ENCODE data around the gene FOXS1.

FOXS1 gene

DNA sequence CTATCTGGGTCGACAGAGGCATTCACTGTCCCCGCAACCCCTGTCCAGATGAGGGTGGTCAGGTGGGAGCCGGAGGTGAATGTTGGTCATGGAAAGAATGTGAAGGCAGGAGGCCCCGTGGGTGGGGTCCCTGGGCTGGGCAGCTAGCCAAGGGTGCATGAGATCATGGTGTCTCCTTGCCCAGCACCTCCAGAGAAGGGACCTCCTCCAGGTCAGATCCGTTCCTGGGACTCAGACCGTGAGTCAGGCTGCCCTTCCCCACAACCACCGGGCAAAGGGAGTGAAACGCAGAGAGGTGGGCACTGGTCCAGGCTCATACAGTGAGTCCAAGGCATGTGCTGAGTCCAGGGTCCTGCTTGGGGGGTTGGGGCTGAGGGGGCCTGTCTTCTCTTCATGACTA, 3.5 kb downstream of the FOXS1 start:
- peak; percentile 45 for DNase-seq (ENCODE audit: low spot score)
- TF ChIP-seq, protein P1, sequence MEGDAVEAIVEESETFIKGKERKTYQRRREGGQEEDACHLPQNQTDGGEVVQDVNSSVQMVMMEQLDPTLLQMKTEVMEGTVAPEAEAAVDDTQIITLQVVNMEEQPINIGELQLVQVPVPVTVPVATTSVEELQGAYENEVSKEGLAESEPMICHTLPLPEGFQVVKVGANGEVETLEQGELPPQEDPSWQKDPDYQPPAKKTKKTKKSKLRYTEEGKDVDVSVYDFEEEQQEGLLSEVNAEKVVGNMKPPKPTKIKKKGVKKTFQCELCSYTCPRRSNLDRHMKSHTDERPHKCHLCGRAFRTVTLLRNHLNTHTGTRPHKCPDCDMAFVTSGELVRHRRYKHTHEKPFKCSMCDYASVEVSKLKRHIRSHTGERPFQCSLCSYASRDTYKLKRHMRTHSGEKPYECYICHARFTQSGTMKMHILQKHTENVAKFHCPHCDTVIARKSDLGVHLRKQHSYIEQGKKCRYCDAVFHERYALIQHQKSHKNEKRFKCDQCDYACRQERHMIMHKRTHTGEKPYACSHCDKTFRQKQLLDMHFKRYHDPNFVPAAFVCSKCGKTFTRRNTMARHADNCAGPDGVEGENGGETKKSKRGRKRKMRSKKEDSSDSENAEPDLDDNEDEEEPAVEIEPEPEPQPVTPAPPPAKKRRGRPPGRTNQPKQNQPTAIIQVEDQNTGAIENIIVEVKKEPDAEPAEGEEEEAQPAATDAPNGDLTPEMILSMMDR (conservative IDR thresholded peaks at IDR 0.05; ENCODE audit: low read depth), result no peak
- peak overlapping the region; percentile 46 for H3K27ac ChIP-seq
- POLR2A ChIA-PET (ENCODE audit: low non-redundant PET), result no interaction called here
- CTCF ChIA-PET, result interaction anchor here (0.7 to 3.8 kb wide), 3 partner anchors 10 to 18 kb away, joined by 3 to 16 read pairs (median 7); no protein-coding TSS in a partner anchor

DNA sequence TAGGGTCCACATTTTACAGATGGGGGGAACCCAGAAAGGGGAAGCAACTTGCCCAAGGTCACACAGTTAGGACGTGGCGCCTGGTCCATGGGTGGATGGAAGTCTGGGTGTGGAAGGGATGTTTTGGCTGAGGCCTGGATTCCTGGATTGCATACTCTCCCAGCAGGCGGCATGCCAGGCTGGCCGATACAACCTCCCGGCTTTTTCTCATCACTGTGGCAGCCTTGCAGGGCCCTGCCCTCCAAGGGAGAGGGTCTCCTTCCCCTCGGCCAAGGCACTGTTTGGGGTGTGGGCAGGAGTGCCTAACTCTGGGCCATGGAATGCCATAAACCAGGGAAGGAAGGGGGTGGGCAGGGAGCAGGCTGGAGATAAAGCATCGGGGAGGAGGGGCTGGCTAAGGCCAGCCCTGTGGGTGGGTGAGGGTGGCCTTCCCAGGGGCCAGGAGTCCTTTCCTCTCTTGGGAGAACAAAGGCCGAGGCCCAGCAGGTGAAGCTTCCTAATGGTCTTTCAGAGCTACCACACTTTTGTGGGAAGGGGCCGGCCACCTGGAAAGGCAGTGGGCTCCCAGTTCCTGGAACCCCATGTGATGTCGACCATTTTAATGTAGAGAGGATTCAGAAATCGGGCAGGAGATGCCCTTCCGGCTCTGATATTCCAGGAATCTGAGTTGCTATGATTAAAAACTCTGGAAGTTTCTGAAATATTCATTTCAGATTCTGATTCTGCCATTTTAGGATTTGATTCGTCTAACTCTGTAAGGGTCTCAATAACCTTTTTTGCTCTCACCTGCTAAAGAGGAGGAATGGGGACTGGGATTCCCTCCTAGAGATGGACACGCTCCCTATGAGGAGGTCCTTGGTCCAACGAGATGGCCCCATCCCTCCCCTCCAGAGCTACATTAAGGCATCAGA, 4.2 kb downstream of the FOXS1 start:
- ChIA-PET POLR2A (ENCODE audit: low non-redundant PET) (no interaction called here), CTCF (interaction anchor here (0.7 to 3.8 kb wide), 4 partner anchors 11 to 327 kb away, joined by 3 to 16 read pairs (median 5); partner anchors contain the start of gene HM13)
- TF ChIP-seq, protein P1 (conservative IDR thresholded peaks at IDR 0.05; ENCODE audit: low read depth), result no peak
- peak overlapping the region; percentile 46 for H3K27ac ChIP-seq
- no peak for DNase-seq (ENCODE audit: low spot score)

DNA sequence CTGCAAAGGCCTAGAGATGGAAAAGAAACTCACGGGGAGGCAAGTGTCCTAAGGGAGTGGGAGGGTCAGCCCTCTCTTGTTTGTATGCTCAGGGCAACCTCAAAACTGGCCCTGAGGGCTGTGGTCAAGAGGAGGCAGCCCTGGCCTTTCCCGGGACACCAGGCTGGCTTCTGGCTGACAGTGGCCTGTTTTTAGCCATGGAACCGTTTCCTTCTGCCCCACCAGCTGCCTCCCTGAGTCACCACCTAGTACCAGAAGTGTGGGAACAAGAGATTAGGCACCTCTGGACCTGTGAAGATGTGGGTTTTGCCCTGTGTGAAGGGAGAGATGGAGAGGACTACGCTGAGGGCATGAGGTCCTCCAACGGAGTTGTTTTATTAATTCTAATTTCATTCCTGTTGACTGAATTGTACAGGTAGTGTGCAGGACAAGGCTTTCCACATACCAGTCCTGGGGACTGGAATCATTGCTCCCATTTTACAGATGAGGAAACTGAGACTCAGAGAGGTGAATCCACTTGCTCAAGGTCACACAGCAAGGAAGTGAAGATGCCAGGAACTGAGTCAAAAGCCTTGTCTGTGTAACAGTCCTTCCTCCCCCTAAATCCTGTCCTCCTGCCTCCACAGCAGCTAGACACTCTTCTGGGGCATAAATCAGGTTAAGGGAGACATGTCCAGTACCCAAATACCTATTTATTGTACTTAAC, 5.5 kb downstream of the FOXS1 start:
- ChIA-PET CTCF (interaction anchor here (0.6 to 3.8 kb wide), 3 partner anchors 9 to 17 kb away, joined by 3 to 16 read pairs (median 4); no protein-coding TSS in a partner anchor), POLR2A (ENCODE audit: low non-redundant PET) (no interaction called here)
- no peak for DNase-seq (ENCODE audit: low spot score)
- TF ChIP-seq, protein P1 (conservative IDR thresholded peaks at IDR 0.05; ENCODE audit: low read depth), result no peak
- H3K27ac ChIP-seq, result no peak overlapping the region

DNA sequence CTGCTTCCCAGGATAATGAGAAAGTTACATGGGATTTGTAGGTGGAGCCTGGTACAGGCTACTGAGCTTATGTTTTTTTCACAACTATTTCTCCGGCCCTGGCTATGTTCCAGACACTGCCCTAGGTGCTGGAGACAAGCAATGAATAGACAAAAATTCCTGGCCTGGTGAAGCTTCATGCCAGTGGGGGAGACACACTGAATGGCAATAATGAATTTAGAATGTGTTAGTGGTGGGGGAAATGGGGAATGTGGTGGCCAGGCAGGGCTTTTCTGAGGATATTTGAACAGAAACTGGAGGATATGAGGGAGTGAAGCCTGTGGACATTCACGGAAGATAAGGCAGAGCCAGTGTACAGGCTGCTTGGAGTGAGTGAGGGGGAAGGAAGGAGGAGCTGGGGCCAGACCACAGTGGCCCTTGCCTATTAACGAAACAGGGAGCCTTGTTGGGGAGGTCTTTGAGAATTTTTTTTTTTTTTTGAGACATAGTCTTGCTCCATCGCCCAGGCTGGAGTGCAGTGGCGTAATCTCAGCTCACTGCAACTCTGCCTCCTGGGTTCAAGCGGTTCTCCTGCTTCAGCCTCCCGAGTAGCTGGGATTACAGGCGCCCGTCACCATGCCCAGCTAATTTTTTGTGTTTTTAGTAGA, 6.6 kb downstream of the FOXS1 start:
- H3K27ac ChIP-seq, result no peak overlapping the region
- ChIA-PET POLR2A (ENCODE audit: low non-redundant PET) (no interaction called here), CTCF (interaction anchor here (0.6 to 5.7 kb wide), 7 partner anchors 8 to 250 kb away, joined by 3 to 51 read pairs (median 16); no protein-coding TSS in a partner anchor)
- DNase-seq (ENCODE audit: low spot score), result no peak
- TF ChIP-seq, protein P1 (conservative IDR thresholded peaks at IDR 0.05; ENCODE audit: low read depth), result no peak

DNA sequence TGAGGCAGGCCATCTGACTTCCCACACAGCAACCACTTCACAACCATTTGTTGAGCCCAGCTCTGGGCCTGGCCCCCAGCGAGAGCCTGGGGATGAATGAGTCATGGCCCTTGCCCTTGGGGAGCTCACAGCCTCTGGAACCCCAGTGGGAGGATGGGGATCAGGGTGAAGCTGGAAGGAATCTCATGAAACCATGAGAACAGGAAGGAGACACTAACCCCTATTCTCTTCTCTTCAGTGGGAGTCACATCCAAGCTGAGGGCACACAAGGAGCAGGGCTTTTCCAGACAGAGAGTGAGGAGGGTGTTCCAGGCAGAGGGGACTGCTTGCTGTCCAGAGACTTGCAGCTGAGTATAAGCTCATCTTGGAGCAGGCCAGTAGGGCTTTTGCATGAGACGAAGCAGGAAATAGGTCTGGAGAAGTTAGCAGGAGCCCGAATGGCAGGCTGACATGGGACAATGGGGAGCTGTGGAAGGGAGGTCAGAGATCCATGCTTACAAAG, 7.5 kb downstream of the FOXS1 start:
- TF ChIP-seq, protein P1 (conservative IDR thresholded peaks at IDR 0.05; ENCODE audit: low read depth), result no peak
- ChIA-PET POLR2A (ENCODE audit: low non-redundant PET) (no interaction called here), CTCF (interaction anchor here (0.5 to 5.7 kb wide), 10 partner anchors 9 to 251 kb away, joined by 3 to 51 read pairs (median 6); partner anchors contain the start of gene PDRG1)
- peak overlapping the region; percentile 4; the same call in 1 of the 2 replicates for H3K27ac ChIP-seq
- peak; percentile 31 for DNase-seq (ENCODE audit: low spot score)

Data from RWPE1 (cell line).